GM12872 (cell line): Measurements from ENCODE around the gene TRIM10.

Source experiments
- TF ChIP-seq, protein P1 (sequence below): IDR thresholded peaks from 3 replicates; pipeline ENCODE4 v1.5.1; 2011; ENCODE audit warnings: low read depth, mild to moderate bottlenecking, low read length, moderate library complexity; ENCODE audit not compliant: insufficient read depth

TRIM10 gene

DNA sequence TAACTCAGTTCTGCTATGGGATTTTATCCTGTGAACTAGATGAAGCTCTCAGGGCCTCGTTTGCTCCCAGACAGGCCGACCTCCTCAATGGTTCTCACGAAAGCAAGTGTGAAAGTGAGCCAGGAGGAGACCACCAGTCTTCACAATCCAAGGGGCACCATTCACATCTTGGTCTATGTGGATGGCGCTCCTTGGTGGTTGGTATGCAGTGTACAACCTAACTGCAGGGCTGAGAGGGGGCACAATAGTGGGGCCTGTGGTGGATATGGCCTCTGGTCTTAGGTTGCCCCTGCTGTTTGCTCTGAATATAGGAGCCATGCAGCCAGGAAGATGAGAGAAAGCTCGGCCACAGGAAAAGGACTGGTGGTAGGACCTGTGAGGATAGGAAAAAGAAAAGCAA lies 27.5 kb upstream of the TRIM10 start:
- TF ChIP-seq, protein P1, sequence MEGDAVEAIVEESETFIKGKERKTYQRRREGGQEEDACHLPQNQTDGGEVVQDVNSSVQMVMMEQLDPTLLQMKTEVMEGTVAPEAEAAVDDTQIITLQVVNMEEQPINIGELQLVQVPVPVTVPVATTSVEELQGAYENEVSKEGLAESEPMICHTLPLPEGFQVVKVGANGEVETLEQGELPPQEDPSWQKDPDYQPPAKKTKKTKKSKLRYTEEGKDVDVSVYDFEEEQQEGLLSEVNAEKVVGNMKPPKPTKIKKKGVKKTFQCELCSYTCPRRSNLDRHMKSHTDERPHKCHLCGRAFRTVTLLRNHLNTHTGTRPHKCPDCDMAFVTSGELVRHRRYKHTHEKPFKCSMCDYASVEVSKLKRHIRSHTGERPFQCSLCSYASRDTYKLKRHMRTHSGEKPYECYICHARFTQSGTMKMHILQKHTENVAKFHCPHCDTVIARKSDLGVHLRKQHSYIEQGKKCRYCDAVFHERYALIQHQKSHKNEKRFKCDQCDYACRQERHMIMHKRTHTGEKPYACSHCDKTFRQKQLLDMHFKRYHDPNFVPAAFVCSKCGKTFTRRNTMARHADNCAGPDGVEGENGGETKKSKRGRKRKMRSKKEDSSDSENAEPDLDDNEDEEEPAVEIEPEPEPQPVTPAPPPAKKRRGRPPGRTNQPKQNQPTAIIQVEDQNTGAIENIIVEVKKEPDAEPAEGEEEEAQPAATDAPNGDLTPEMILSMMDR, result no peak

DNA sequence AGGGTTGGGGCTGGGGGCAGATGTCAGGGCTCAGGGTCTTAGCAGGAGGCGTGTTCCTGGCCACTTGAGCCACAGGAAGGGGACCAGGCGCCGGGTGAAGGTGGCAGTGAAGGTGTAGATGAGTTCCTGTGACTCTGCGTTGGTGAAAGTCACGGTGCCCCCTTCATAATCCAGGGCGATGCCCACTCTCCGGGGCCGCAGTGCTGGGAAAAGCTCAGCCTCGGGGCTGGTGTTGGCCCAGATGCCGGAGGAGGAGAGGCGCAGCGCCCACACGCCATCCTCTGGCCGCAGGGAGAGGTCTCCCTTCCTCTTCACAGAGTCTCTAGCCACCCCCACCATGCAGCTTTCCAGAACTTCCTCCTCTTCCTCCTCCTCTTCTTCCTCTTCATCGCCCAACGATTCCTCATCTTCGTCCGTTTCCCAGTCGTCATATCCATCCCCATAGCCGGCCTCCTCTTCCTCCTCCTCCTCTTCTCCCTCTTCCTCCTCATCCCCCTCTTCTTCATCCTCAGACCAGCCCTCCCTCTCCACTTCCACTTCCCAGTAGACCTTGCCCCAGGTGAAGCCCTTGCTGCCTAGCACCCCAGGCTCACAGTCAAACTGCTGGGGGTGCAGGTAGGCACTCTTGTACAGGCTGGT lies 25.0 kb upstream of the TRIM10 start:
- TF ChIP-seq, protein P1, result no peak

DNA sequence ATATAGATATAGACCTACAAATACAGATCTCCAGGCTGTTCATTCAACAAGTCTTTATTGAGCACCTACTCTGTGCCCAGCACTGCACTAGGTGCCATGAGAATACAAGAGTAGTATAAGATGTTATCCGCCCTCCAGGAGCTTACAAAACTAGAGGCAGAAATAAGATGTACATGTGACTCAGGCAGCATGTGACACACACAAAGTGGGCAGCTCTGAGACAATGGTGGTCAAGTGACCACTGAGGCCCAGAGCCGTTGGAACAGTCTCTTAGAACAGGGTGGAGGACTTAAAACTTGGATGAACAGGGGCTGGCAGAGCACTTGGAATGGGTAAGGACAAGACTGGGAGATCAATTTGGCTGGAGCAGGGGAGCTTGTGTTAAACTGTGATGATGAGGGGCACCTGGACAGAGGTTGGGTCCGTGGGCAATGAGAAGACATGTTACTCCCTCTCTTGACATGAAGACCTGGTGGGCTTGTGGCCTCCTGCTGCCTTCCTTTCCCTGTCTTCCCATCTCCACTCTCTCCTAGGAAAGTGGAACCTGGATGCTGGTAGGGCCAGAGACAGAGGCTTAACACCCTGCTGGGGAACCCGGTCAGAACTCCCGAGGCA lies 23.5 kb upstream of the TRIM10 start:
- TF ChIP-seq, protein P1, result no peak

DNA sequence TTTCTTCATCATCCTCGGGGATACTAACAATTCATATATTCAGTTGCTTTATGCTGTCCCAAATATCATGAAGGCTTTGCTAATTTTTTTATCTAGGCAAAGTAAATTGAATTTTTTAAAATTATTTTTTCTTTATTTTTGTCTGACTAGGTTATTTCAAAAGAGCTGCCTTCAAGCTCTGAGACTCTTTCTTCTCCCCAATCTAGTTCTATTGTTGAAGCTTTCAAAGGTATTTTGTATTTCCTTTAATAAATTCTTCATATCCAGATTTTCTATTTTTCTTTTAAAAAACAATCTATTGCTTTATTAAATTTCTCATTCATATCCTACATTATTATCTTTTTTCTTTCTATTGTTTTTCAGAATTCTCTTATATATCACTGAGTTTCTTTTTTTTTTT lies 19.1 kb upstream of the TRIM10 start:
- TF ChIP-seq, protein P1, result no peak

DNA sequence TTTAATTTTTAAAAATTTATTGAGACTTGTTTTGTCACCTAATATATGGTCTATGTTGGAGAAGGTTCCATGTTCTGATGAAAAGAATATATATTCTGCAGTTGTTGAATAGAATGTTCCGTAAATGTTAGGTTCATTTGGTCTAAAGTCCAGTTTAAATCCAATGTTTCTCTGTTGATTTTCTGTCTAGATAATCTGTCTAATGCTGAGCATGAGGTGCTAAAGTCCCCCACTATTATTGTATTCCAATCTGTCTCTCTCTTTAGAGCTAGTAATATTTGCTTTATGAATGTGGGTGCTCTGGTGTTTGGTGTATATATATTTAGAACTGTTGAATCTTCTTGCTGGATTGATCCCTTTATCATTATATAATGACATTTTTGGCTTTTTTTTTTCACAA lies 17.8 kb upstream of the TRIM10 start:
- TF ChIP-seq, protein P1, result no peak

DNA sequence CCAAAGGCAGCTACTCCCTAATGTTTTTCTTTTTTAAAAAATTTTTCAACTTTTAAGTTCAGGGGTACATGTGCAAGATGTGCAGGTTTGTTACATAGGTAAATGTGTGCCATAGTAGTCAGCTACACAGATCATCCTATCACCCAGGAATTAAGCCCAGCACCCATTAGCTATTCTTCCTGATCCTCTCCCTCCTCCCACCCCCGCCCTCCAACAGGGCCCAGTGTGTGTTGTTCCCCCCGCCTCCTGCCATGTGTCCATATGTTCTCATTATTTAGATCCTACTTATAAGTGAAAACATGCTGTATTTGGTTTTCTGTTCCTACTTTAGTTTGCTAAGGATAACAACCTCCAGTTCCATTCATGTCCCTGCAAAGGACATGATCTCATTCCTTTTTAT lies 14.8 kb upstream of the TRIM10 start:
- TF ChIP-seq, protein P1, result no peak

DNA sequence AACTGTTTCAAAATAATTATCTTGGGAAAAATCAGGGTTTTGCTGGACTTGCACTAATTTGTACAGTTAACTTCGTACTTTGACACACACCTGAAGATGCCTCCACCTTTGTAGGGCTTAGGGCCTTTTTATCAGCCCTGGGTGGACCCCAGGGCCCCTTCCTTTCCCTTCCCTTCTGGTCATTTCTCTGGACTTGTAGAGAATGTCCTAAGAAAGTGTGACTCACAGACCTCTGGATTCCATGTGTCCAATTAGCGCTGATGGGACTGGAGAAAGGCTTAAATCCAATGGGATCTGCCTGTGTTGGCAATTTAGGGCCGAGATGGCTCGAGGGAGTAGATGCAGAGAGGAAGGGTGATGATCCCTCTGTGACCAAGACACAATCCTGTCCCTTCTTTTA lies 11.7 kb upstream of the TRIM10 start:
- TF ChIP-seq, protein P1, result no peak
